ENCODE measurements around the gene LMO7.

GRCh38 chr13:75867379-75868117, 231.4 kb downstream of the LMO7 start:
- TF ChIP-seq POLR2A (IDR thresholded peaks at IDR 0.05; ENCODE audit: low read depth, low read length) = no peak
- no peak for TF ChIP-seq POLR2AphosphoS5 (IDR thresholded peaks at IDR 0.05; ENCODE audit: low read depth, low read length)

Data from GM12892 (cell line).